Measurements from ENCODE around the gene TNFSF13B.
"Not testable (repeated sequence)": the region's sequence is repeated elsewhere in the genome, so short reads cannot be mapped to it uniquely, and the experiment has no call there.

Gene TNFSF13B

GRCh38 chr13:108283110-108283509, 13.6 kb downstream of the TNFSF13B start:
- no peak for DNase-seq

- DNase-seq = no peak
Observed at GRCh38 chr13:108288741-108289140, 19.2 kb downstream of the TNFSF13B start.

- no peak for DNase-seq
Observed at GRCh38 chr13:108289819-108290218, 20.3 kb downstream of the TNFSF13B start.

GRCh38 chr13:108297114-108297513, 27.6 kb downstream of the TNFSF13B start:
- no peak for DNase-seq

GRCh38 chr13:108302279-108302678, 32.8 kb downstream of the TNFSF13B start:
- DNase-seq = no peak

GRCh38 chr13:108304170-108305016, 34.9 kb downstream of the TNFSF13B start:
- DNase-seq = no peak

GRCh38 chr13:108305655-108306054, 36.1 kb downstream of the TNFSF13B start:
- DNase-seq = no peak

- no peak for DNase-seq
Observed at GRCh38 chr13:108306860-108307259, 37.3 kb downstream of the TNFSF13B start.

GRCh38 chr13:108311596-108311995, 42.1 kb downstream of the TNFSF13B start:
- DNase-seq = not testable (repeated sequence)

GRCh38 chr13:108313382-108313781, 43.9 kb downstream of the TNFSF13B start:
- no peak for DNase-seq

GRCh38 chr13:108315273-108315672, 45.8 kb downstream of the TNFSF13B start:
- DNase-seq = no peak

- DNase-seq = no peak
Observed at GRCh38 chr13:108315991-108316390, 46.5 kb downstream of the TNFSF13B start.

GRCh38 chr13:108316413-108316812, 46.9 kb downstream of the TNFSF13B start:
- no peak for DNase-seq

- DNase-seq = peak; percentile 9
Observed at GRCh38 chr13:108322206-108322824, 52.8 kb downstream of the TNFSF13B start.

- DNase-seq = no peak
Observed at GRCh38 chr13:108323031-108323430, 53.5 kb downstream of the TNFSF13B start.

GRCh38 chr13:108325863-108326262, 56.3 kb downstream of the TNFSF13B start:
- no peak for DNase-seq

GRCh38 chr13:108326309-108326708, 56.8 kb downstream of the TNFSF13B start:
- DNase-seq = no peak

GRCh38 chr13:108328848-108329247, 59.3 kb downstream of the TNFSF13B start:
- no peak for DNase-seq

- no peak for DNase-seq
Observed at GRCh38 chr13:108332791-108333190, 63.3 kb downstream of the TNFSF13B start.

GRCh38 chr13:108342369-108343289, 73.1 kb downstream of the TNFSF13B start:
- no peak for DNase-seq

GRCh38 chr13:108345016-108345415, 75.5 kb downstream of the TNFSF13B start:
- DNase-seq = no peak

- DNase-seq = no peak
Observed at GRCh38 chr13:108346376-108346775, 76.9 kb downstream of the TNFSF13B start.

- no peak for DNase-seq
Observed at GRCh38 chr13:108349269-108349668, 79.8 kb downstream of the TNFSF13B start.
